Activated CD4-positive, alpha-beta T cell treated with anti-CD3 and anti-CD28 coated beads for 4 hours (primary cell): ENCODE results near the gene MTCH1.
"Not testable (repeated sequence)": the region's sequence is repeated elsewhere in the genome, so short reads cannot be mapped to it uniquely, and the experiment has no call there.

Experiments used
- DNase-seq, 2 donors: peaks; one replicate each; pipeline ENCODE4 v3.0.0-alpha.2; 2020

MTCH1 gene

DNA sequence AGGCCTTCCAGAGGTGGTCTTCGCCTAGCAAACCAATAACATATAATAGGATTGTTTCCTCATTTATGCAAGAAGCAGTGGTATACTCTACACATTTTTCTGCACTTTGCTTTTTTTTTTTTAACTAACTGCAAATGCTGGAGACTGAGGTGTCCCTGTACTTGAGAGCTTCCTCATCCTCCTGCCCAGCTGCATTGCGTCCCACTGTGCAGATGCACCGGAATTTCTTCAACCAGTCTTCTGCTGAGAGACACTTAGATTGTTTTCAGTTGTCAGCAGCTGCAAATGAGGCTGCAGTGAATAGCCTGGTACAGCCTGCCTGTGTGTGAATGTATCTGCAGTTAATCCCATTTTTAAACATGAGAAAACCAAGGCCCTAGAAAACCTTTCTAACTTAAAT, 31.0 kb upstream of the MTCH1 start:
- DNase-seq, result no peak

DNA sequence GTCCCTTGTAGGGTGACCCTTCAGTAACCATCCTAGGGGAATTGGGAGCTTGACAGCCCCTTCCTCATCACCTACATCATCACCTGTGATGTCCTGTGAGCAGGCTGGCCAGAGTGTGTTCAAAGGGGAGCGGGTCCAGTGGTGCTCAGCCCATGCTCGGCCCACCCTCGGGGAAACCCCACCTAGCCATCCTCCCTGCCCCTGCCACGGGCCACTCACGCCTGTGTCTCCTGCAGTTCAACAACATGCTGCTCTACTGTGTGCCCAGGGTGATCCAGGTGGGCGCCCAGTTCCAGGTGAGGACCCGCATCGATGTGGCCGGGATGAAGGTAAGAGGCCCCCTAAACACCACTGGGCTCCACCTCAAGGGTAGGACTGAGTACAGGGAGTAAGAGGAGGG, 29.5 kb upstream of the MTCH1 start:
- DNase-seq, result no peak

DNA sequence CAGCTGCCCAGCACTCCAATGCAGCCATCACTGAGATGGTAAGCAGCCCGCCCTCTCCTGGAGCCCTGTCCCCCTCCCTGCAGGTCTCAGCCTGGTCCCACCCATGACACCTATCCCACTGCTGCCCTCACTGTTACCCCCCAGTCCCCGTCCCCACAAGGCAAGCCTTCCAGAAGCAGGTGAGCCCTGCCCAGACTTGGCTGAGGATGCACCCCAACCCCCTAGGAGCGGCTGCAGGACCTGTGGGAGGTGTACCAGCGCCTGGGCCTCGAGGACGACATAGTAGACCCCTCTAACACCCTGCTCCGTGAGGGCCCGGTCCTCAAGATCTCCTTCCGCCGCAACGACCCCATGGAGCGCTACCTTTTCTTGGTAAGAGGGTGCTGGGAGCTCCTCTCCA, 28.7 kb upstream of the MTCH1 start:
- DNase-seq, result no peak

DNA sequence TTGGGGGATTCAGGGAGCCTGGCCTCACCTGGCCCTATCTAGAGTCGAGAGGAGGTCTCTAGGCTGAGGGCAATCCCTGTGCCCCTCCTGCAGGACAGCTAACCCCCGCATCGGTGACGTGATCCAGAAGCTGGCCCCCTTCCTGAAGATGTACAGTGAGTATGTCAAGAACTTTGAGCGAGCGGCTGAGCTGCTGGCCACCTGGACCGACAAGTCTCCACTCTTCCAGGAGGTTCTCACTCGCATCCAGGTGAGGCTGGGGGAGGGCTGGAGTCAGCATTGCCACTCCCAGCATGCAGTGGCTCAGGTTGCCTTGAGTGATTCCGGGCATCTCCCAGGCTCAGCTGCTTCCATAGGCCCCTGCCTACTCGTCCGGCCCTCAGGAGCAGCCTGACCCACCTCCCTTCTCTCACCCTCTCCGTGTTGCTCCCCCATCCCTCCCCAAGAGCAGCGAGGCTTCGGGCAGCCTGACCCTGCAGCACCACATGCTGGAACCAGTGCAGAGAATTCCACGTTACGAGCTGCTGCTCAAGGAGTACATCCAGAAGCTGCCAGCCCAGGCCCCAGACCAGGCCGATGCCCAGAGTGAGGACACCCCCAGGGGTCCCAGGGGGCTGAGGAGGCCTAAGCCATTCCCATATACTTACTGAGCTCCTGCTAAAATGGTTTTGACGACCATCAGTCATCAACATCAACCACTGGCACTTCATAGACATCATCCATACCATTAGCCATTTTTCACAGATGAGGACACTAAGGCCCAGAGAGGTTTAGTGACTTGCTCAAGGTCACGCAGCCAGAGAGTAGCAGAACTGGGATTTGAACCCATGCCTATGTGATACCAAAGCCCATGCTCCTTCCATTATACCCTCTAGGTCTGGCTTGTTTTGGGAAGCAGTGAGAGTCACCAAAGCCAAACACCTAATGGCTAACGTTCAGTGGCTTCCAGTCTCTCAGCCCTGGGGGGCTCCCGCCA, 27.8 kb upstream of the MTCH1 start:
- no peak for DNase-seq

DNA sequence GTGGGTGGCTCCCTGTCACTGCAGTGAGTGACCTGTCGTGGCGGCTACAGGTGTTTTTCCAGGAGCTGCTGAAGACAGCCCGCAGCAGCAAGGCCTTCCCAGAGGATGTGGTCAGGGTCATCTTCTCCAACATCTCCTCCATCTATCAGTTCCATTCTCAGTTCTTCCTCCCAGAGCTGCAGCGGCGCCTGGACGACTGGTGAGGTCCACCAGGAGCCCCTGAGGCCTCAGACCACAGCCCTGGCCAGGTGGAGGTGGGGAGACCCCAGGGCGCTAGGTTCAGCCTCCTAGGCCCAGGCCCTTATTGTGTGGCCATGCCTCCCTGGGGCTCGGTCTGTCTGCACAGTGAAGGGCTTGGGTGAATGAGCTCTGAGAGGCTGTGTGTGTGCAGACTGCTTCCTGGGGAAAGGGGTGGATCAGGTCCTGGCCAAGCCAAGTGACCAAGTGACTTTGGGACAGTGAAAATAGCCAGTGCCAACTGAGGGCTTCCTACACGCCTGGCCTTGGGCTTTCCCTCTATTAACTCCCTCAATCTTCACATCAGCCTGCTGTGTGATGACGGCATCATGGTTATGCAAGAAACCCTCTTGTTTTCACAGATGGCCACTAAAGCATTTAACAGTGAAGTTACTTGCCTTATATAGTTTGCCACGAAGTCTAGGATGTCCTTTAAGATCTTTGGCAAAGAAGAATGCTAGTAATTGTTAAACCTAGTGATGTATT, 25.8 kb upstream of the MTCH1 start:
- DNase-seq, result no peak

DNA sequence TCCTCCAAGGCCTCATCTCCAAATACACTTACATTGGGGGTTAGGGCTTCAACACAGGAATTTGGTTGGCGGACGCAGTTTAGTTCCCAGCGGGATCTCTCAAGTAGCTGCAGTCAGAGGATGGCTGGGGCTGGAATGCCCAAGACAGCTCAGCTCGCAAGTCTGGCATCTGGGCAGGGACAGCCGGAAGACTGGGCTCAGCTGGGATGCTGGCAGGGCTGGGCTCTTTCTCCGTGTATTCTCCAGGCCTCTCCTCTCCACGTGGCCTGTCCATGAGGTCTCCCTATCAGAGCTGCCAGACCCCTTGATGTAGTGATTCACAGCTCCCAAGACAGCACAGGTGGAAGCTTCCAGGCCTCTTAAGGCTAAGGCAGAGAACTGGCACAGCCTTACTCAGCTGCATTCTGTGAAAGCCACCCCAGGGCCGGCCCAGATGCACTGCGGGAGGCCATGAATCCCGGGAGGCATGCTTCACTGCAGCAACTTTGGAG, 24.5 kb upstream of the MTCH1 start:
- DNase-seq, result no peak

DNA sequence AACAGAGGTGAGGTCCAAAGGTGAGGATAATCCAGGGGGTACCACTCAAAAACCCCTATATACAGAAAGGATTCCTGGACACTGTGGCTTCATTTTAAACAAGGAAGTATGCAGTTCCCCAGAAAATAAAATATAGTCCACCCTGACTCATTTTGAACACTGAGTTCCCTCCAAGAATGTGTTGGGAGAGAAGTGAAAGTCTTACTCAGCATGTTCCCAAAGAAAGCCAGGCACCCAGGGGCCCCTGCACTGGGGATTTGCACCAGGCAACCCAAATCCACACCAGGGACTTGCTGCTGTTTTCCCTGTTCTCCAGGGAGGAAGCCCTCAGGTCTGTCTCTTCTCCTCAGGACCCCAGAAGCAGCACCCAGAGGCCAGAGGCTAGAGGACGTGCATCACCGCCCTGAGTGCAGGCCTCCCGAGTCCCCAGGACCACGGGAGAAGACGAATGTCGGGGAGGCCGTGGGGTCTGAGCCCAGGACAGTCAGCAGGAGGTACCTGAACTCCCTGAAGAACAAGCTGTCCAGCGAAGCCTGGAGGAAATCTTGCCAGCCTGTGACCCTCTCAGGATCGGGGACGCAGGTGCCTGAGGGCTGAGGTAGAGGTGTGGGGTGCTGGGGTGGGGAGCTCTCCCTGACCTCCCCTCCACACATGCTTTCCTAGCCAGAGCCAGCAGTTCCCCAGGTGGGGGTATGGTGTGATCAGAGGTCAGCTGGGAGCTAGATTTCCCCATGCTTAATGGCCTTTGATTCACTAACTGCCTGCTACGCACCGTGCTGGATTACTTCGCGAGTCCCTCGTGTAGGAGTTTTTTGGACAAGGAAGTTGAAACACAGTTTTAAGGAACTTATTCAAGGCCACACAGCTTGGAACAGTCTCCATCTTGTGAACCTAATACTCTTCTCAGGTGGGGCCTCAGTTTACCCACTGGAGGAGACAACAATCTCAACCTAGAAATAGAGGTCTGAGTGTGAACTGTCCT, 22.8 kb upstream of the MTCH1 start:
- no peak for DNase-seq

DNA sequence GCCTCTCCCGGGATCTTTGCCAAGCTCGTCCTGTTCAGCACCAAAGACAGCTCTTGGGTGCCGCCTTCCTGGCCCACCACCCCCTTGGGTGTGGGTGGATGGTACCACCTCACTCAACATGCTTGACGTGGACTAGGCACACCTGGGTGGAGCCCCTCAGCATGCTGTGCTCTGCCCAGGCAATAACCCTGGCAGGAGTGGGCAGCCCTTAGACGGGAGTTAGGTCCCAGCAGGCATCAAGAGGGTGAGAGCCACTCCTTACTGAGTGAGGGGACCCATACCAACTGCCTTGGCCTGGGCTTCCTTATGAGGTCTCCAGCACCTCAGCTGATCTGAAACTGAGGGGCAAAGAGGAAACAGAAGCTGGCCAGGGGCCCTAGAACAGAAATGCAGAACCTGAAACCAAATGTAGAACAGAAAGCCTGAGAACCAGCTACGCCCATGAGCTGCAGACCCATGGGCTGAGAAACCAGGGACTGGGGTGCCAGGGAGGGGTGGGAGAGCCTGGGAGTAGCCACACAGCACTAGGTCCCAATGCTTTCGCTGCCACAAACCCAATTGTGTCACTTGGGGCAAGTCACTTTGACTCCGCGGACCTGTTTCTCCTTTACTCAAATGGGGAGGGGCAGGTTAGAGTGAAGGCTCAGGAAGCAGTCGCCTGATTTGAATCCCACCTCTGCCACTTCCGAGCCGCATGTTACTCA, 21.5 kb upstream of the MTCH1 start:
- DNase-seq, result no peak

DNA sequence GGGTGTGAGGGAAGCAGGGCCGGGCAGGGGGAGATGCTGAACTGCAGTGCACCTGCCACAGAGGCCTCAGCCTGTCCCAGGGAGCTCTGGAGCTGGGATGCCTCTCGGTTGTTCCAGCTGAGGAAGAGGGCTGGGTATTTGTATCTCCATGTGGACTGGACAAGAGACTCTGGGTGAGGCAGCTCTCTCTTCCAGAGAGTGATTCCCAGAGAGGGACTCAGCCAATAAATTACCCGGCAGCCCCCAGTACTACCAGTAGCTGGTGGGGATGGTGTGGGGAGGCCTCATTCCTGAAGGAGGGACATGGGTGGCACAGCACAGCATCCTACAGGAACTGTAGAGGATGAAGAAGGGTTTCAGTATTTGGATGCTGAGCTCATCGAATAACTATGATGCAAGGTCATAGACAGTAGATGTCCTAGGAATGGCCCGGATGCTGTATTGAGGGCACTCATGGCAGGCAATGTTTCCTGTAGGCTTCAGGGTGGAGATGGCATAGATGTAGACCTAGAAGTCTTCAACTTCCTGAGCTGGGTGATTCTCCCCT, 20.9 kb upstream of the MTCH1 start:
- DNase-seq, result no peak

DNA sequence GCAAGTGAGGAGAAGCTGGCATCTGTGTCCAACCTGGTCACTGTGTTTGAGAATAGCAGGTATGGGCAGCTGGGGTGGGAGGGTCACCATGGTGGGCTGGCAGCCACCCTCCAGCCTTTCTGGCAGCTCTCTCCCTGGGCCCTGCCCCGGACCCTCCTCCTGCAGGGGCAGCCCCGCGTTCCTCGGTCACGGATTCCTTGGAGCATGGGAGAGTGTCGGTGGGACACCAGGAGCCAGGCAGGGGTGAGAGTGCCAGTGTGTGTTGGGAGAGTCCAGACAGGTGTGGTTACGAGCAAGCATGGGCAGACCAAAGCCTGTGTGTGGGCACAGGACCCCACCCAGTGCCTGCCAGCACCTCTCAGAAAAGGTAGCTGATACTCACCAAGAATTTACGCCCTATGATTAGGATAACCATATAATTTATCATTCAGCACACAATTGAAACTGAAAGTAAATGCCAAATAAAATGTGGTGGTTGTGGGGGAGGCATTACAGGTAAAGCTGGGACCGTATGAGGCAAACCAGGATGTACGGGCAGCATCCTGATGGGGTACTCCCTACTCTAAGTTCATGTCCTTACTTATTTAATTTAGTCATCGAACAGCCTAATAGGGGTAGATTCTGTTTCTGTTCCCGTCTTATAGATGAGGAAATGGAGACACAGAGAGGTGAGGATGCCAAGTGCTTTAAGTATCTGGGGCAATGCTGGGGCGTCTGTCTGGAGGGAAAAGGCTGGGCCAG, 20.0 kb upstream of the MTCH1 start:
- DNase-seq, result no peak

DNA sequence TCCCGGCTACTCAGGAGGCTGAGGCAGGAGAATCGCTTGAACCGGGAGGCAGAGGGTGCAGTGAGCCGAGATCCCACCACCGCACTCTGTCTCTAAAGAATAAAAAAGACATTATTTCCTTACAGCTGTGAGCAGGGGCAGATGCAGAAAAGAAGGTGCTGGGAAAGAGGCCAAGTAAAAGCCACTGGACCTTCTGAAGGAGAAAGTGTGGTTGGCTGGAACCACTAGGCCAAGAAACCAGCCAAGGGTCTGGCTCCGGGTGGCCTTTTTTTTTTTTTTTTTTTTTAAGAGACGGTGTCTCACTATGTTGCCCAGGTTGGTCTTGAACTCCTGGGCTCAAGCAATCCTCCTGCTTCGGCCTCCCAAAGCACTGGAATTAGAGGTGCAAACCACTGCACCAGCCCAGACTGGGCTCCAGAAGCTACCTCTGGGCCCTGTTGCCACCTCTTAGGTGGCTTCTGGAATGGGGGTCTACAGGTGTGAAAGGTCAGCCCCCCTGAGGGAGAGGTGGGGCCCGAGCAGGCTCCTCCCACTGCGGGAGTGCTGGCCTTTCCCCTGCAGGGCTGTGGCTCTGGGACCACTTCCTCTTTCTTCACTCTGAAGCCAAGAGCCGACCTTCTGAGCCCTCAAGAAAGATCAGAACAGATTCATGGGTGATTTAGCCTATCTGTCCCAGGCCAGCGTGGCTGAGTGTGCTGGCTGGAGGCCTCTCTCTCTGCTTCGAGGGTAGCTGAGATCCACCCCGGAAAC, 19.2 kb upstream of the MTCH1 start, which contains the start of gene FGD2:
Gene FGD2, plus strand, starts transcription at position 595 of the 750 bp plus-strand sequence. CDS start 163 bp downstream, outside the sequence.
- no peak for DNase-seq

DNA sequence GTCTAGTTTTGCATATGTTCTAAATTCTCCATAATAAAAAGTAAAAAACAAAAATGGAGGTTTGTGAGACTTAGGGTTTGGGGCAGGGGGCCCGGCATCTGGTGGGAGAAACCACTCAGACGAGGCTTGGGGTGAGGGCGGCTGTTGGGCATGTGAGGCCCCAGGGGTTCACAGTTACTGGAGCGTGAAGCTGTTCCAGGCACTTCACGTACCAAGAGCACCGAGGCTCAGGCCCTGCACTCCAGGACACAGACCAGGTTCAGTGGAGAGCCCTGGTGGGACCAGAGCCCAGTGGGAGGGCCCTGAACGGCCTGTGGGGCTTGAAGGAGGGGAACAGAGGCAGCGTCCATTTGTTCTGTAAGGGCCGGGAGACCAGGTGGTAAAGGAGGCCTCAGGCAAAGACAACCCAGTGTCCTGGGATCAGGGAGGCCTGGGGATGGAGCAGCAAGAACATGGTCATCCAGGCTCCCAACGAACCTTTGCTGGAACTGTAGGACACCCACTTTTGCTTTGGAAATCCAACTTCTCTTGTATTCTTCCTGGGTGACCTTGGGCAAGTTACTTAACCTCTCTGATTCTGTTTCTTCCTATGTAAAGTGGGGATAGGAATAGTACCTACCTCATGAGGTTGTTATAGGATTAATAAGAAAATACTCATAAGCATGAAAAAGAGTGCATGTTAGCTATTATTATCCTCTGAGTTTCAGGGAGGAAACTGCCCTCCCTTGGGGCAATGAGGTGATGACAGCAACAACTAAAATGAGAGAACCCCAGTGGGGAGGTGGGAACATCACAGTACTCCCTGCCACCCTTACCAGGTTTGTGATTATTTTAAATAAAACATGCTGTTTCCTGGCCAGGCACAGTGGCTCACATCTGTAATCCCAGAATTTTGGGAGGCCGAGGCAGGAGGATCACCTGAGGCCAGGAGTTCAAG, 18.3 kb upstream of the MTCH1 start:
- no peak for DNase-seq

DNA sequence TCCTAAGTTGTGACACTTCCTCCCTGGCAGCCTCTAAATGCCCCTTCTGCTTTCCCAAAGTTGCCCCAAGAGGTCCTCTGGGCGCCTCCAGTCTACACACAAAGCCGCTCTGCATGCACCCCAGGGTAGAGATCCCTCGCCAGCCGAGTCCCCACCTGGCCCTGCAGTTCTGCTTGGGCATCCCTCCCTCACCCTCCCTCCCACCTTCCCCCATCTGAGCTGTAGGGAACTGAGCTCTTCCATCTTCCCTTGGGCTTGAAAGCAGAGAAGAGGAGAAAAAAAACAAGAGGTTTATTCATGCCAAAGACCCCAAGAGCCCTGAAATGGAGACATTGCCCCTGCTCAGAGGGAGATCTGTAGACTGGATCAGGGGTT, 13.7 kb upstream of the MTCH1 start:
- DNase-seq, result no peak

DNA sequence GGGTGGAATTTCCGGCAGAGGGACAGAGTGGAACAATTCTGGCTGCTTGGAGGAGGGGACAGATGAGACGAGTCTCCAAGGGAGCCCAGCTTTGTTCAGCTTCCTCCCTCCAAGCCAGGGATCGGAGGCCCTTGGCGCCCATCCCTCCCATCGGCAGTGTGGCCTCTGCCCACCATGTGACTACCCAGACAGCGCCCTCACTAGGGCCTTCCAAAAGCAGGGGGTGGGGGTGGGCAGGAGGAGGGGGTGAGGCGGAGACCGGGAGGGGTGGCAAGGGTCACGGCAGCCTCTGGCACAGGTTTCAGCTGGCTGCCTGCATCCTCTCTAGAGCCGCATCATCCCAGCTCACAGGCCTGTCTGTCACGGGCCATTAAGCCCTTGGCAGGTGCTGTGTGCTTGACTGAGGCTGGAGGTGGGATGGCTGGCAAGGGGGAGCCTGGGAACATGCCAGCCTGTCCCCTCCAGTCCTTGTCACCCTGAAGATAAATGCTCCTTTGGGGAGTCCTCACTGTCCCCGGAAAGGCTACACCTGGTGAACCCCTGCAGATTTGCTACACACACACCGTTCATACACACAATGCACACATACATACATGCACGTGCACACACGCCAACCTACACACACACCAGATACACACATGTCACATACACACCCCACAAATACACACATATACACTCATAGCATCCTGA, 13.2 kb upstream of the MTCH1 start:
- no peak for DNase-seq

DNA sequence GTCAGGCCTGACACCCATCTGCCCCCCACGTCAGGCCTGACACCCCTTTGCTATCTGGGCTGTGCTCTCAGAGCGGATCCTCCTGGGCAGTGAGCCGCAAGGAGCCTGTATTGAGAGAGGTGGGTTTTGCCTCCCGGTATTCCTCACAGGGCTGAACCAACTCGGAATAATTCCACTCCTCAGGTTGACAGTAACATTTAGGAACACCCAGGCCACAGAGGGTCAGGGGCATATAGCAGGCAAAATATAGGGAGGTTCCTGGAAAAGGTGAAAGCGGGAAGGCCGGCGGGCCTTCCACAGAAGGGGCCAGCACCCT, 12.7 kb upstream of the MTCH1 start:
- no peak for DNase-seq

DNA sequence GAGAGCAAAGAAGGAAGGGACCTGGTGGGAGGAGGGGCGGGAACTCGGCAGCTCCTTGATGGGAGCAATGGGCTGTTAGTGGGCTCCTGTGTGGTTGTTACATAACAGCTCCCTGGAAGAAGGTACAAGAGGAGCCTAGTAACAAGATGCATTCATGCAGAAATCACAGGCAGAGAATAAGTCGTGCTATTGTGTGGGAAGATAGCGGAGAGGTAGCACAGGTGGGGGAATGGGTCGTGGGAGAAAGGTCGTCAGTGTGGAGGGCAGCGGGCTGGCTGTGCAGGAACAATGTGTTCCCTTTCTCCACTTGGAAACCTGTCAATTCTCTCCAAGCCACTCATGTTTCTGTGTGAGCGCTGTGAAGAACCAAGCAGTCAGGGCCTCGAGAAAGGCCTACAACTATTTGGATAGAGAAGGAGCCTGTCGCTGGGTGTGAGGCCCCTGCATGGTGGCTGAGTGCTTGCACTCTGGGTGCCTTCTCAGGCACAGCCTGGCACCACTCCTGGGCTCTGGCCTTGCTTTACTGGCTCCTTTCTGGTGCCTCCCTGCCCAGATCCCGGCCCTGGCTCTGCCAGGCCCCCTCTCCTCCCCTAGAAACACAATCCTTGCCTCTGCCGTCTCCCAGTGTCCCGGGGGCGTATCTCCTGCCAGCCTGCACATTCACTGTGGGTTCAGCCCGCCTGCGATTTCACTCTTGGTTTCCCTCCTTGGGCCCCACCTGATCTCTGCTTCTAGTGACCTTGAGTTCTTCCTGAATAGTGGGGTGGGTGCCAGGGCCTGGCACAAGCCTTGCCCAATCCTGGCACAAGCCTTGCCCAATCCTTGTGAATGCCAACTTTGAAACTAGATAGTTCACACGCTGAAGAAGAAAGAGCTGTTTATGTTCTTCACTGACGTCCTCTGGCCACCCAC, 12.1 kb upstream of the MTCH1 start:
- no peak for DNase-seq

DNA sequence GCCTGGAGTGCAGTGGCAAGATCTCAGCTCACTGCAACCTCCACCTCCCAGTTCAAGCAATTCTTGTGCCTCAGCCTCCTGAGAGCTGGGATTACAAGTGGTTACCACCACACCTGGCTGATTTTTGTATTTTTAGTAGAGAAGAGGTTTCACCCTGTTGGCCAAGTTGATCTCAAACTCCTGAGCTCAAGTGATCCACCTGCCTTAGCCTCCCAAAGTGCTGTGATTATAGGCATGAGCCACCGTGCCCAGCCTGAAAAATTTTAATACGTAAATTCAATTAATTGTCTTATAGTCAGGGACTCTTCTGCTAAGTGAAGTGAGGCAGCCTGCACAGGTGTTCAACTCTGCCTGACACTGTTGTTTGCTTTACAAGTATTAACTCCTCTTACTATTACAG, 4.4 kb upstream of the MTCH1 start:
- not testable (repeated sequence) for DNase-seq
